Endometrial microvascular endothelial cells (primary cell): ENCODE results near the gene COP1. TPM values are rescaled to one million over a fixed set of nuclear protein-coding genes. Genes with fewer than 3 reads are reported as not detected.

Source experiments
- in situ Hi-C: cut with HindIII; loops from 2 replicates; pipeline ENCODE4 v1.10.0; 2017; ENCODE audit warnings: low sequenced_read_pairs, low pct_unique_long_range_greater_than_20kb; ENCODE audit errors: inconsistent ontology term
- total RNA-seq: library from RNA; depleted of rRNA; stranded (reverse); fragments of >200 nt; gene quantifications from one replicate; pipeline ENCODE4 v1.2.3, GENCODE V29; 2015; ENCODE audit errors: inconsistent ontology term

The COP1 gene
- total RNA-seq, 1 donor from 2014 or later = 47.8 TPM

- in situ Hi-C loops = no loop called here
These were observed 271.9 kb downstream of the COP1 start for GRCh38 chr1:175935166-175935565.

DNA sequence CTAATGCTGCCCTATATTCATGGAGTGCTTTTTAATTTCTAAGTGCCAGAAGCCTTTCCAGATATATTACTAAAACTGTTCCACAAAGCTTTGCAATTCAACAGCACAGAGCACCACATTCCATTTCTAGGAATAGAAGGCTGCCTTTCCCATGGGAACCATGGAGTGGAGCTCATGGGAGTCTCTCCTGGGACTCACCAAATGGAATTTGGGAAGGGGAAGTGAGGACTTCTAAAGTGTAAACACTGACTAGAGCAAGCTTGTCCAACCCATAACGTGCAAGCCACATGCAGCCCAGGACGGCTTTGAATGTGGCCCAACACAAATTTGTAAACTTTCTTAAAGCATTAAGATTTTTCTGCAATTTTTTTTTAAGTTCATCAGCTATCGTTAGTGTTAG, 273.3 kb downstream of the COP1 start:
- in situ Hi-C loops = no loop called here

- in situ Hi-C loops = no loop called here
These were observed 279.1 kb downstream of the COP1 start for GRCh38 chr1:175927944-175928343.

DNA sequence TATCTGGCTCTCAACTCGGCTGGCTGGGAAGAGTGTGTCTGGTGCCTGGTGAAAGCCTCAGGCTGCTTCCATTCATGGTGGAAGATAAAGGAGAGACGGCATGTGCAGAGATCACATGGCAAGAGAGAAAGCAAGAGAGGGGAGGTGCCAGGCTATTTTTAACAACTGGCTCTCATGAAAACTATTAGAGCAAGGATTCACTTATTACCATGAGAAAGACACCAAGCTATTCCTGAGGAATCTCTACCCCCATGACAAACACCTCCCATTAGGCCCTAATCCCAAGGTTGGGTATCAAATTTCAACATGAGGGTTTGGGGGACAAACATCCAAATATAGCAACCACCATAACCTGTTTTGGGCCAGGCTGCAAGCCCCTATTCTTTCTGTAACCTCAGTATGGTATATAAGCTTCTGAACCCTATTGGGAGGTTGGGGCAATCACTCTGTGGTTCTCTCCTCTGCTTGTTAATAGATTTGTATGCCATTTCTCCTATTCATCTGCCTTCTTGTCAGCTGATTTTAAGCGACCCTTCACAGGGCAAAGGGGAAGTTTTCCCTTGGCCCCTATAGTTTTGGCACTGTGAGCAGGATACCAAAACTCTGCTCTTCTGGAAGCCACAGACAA, 284.7 kb downstream of the COP1 start:
- in situ Hi-C loops = no loop called here

GRCh38 chr1:175920381-175920780, 286.7 kb downstream of the COP1 start:
- in situ Hi-C loops = no loop called here

GRCh38 chr1:175919001-175919400, 288.1 kb downstream of the COP1 start:
- in situ Hi-C loops = no loop called here

GRCh38 chr1:175918364-175918801, 288.7 kb downstream of the COP1 start:
- in situ Hi-C loops = no loop called here

DNA sequence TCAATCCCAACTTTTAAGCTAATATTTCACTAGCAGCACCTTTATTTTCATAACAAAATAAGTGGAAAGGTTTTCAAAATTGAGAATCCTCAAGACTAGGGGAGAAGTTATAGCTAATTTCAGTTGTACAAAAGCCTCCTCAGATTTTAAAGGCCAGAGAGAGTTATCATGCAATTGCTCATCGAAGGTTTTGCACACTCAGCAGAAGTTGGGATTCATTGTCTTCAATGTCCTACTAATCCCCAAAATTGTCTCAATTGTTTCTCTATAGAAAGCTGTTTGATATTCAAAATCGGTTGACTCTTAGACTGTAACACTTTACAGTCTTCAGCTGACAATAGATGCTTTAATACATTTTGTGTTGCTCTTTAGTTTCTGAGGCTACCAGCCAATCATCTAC, 293.0 kb downstream of the COP1 start:
- in situ Hi-C loops = no loop called here

DNA sequence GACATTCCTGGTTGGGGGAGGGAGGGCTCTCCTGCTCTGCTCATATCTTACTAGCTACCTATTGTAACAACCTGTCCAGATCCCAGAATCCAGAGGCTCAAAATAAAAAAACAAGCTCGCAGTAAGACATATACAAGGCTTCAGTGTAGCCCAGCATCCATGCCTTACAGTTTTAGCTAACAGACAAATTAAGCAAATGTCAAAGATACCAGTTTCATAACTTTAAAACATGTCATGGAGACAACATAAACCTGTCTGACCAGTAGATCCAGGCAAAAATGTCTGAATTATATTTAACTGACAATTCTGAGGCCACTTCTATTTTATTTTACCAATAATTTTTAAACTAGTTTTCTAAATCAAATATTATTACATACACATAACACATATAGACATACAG, 295.9 kb downstream of the COP1 start:
- in situ Hi-C loops = no loop called here

DNA sequence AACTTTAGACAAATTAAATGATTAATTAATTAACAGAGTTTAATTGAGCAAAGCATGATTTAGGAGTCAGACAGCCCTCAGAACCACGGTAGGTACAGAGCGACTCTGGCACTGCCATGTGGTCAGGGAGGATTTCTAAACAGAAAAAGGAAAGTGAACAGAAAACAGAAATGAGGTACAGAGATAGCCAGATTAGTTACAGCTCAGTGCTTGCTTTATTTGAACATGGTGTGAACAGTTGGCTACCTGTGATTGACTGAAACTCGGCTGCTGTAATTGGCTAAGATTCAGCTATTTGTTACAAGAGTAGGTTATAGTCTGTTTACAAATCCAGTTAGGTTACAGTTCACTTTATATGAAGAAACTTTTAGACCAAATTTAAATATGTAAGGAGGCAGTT, 300.7 kb downstream of the COP1 start:
- in situ Hi-C loops = no loop called here

DNA sequence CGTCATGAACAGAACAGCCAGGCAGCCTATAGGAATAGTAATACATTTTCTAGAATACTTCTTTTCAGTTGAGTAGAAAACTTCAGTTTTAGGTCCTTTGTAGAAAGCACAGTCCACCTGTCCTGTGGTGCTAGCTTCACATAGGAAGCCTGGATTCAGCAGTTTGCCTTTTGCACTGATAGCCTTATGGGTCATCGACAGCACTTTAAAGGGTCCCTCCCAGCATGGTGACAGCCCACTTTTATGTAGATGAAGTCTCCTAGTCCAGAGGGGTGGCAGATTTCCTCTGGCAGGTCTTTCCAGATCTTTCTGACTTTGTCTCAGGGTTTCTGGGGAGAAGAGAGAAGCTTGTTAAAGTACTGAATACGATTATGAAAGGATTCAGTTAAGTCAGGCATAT, 302.3 kb downstream of the COP1 start:
- in situ Hi-C loops = no loop called here

DNA sequence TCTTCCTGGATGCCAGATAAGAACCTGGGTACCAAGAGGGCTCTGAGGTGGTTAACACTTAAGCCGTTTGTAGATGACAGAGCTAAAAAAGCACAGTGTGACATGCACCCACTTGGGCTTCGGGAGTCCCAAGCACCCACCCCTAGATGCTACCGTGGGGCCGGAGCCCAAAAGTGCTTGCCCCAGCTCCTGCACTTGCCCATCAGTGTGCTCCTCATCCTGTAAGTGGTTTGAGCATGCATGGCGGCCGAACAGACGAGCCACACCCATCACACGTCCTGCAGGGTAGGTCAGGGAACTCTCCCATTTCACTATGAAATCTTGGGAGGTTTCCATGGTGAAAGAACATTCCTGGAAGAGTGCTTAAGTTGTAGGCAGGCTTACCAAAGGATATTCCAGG, 304.8 kb downstream of the COP1 start:
- in situ Hi-C loops = no loop called here

- in situ Hi-C loops = no loop called here
These were observed 305.8 kb downstream of the COP1 start for GRCh38 chr1:175901076-175901836.

GRCh38 chr1:175900171-175900570, 306.9 kb downstream of the COP1 start:
- in situ Hi-C loops = no loop called here

DNA sequence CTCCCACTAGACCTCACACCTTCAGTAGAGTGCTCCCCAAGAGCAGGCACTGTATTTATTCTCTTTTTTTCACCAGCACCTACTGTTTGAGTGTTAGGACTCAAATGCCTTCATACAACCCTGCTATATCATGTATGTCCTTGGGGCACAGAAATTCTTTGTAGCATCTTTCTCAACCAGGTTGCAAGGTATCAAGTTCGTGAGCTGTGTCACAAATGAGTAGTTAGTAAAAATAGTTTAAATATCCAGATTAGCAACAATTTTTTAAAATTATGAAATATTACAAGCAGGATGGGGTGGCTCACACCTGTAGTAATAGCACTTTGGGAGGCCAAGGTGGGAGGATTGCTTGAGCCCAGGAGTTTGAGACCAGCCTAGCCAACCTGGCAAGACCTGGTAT, 311.1 kb downstream of the COP1 start:
- in situ Hi-C loops = no loop called here
